Measurements from ENCODE around the gene SKP1. TPM values are rescaled to one million over a fixed set of nuclear protein-coding genes. Genes with fewer than 3 reads are reported as not detected.

The SKP1 gene
- total RNA-seq, 4 donors from 2014 or later = 229 to 275 (median 253) TPM

GRCh38 chr5:134114886-134115805 is 61.6 kb downstream of the SKP1 start:
- peak overlapping the region; percentile 18 for H3K4me3 ChIP-seq (ENCODE audit: low read depth, poor library complexity, severe bottlenecking)
- 5 to 6% methylated on average over 32 to 58 of the region's 110 CpGs for WGBS, 2 donors
- intact Hi-C loops (cut with DNase I; ENCODE audit: low total_unique reads) = no loop called here
- TF ChIP-seq CTCF (IDR thresholded peaks at IDR 0.05) (no peak), POLR2A (IDR thresholded peaks at IDR 0.05) (no peak)
- DNase-seq (ENCODE audit: low spot score in 2 of 2) = no peak

GRCh38 chr5:134113902-134114875 is 62.6 kb downstream of the SKP1 start, which contains the start of gene TCF7:
TCF7 (plus strand) TSS chr5:134114681; CDS start chr5:134114907, 226 bp downstream.
- TF ChIP-seq CTCF (IDR thresholded peaks at IDR 0.05) = no peak
- no peak for TF ChIP-seq POLR2A (IDR thresholded peaks at IDR 0.05)
- peak within 1 kb of the TSS; percentile 18 for H3K4me3 ChIP-seq (ENCODE audit: low read depth, poor library complexity, severe bottlenecking)
- intact Hi-C loops (cut with DNase I; ENCODE audit: low total_unique reads) = no loop called here
- DNase-seq (ENCODE audit: low spot score in 2 of 2) = peak; percentile 35 to 92
- WGBS, 2 donors = 2% methylated on average over 42 to 53 of the region's 90 CpGs

- intact Hi-C loops (cut with DNase I; ENCODE audit: low total_unique reads) = no loop called here
- no peak overlapping the region for H3K4me3 ChIP-seq (ENCODE audit: low read depth, poor library complexity, severe bottlenecking)
- TF ChIP-seq CTCF (IDR thresholded peaks at IDR 0.05) (no peak), POLR2A (IDR thresholded peaks at IDR 0.05) (no peak)
- 23 to 40% methylated on average over 26 to 30 of the region's 30 CpGs for WGBS, 2 donors
- no peak for DNase-seq (ENCODE audit: low spot score in 2 of 2)
Observed at GRCh38 chr5:134113363-134113889, 63.3 kb downstream of the SKP1 start.

GRCh38 chr5:134112726-134113362 is 63.9 kb downstream of the SKP1 start:
- no peak for TF ChIP-seq CTCF (IDR thresholded peaks at IDR 0.05)
- no peak for TF ChIP-seq POLR2A (IDR thresholded peaks at IDR 0.05)
- DNase-seq (ENCODE audit: low spot score in 2 of 2) = no peak
- 77 to 83% methylated on average over 10 to 13 of the region's 18 CpGs for WGBS, 2 donors
- intact Hi-C loops (cut with DNase I; ENCODE audit: low total_unique reads) = no loop called here
- no peak overlapping the region for H3K4me3 ChIP-seq (ENCODE audit: low read depth, poor library complexity, severe bottlenecking)
